A673 (cell line): Measurements from ENCODE around the gene POM121L2.

ENCODE experiments used
- EZH2 ChIP-seq: fragments of 200-600 bp; sonication (generic); IDR thresholded peaks from 2 replicates; pipeline ENCODE4 v1.6.1; 2017; ENCODE audit warnings: borderline replicate concordance, low read depth, mild to moderate bottlenecking, mixed read lengths, antibody characterized with exemption, low read length; ENCODE audit not compliant: poor library complexity, severe bottlenecking
- TF ChIP-seq, protein P1 (sequence below): fragments of 300-800, 200-600 bp; sonication (generic); conservative IDR thresholded peaks from 2 replicates; pipeline ENCODE4 v1.5.1; 2017; ENCODE audit warnings: low read depth, mild to moderate bottlenecking, antibody characterized with exemption, low read length, moderate library complexity, mixed read lengths

DNA sequence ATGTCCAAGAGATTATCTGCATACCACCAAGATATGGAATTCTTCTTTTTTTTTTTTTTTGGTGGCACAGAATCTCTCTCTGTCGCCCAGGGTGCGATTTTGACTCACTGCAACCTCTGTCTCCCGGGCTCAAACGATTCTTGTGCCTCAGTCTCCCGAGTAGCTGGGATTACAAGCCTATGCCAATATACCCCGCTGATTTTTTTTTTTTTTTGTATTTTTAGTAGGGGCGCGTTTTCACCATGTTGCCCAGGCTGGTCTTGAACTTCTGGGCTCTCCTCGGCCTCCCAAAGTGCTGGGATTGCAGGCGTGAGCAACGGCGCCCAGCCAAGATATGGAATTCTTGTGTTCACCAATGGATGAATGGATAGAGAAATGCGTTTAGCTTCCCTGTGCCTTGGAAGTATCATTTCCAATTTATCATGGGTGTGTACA lies 31.0 kb downstream of the POM121L2 start:
- TF ChIP-seq, protein P1, sequence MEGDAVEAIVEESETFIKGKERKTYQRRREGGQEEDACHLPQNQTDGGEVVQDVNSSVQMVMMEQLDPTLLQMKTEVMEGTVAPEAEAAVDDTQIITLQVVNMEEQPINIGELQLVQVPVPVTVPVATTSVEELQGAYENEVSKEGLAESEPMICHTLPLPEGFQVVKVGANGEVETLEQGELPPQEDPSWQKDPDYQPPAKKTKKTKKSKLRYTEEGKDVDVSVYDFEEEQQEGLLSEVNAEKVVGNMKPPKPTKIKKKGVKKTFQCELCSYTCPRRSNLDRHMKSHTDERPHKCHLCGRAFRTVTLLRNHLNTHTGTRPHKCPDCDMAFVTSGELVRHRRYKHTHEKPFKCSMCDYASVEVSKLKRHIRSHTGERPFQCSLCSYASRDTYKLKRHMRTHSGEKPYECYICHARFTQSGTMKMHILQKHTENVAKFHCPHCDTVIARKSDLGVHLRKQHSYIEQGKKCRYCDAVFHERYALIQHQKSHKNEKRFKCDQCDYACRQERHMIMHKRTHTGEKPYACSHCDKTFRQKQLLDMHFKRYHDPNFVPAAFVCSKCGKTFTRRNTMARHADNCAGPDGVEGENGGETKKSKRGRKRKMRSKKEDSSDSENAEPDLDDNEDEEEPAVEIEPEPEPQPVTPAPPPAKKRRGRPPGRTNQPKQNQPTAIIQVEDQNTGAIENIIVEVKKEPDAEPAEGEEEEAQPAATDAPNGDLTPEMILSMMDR, result no peak
- TF ChIP-seq EZH2, result no peak
